Measurements from ENCODE around the gene TENT5A.

TENT5A gene

GRCh38 chr6:81762606-81763005, 10.1 kb upstream of the TENT5A start:
- Histone ChIP-seq H3F3A (ENCODE audit: insufficient read depth, low read length) (no peaks in the 10 kb centered on the region), H3K79me2 (ENCODE audit: low read length) (no peaks in the 10 kb centered on the region), H3K9ac (ENCODE audit: low read length) (no peak overlapping the region), H3K4me3 (ENCODE audit: low read length) (no peak overlapping the region), H2AFZ (ENCODE audit: low read length) (no peak overlapping the region), H3K27me3 (replicated peaks; ENCODE audit: insufficient read depth, low read length) (no peaks in the 10 kb centered on the region), H3K36me3 (replicated peaks; ENCODE audit: insufficient read depth, low read length) (no peaks in the 10 kb centered on the region), H3K27ac (ENCODE audit: low read length) (no peak overlapping the region), H3K4me2 (ENCODE audit: low read depth, low read length) (no peak overlapping the region), H3K4me1 (ENCODE audit: low read length) (no peaks in the 10 kb centered on the region), H3K9me3 (replicated peaks; ENCODE audit: insufficient read depth, low read length) (no peaks in the 10 kb centered on the region), H4K20me1 (ENCODE audit: insufficient read depth, low read length) (no peaks in the 10 kb centered on the region), H3K9me2 (replicated peaks; ENCODE audit: insufficient read depth, low read length) (no peaks in the 10 kb centered on the region)
- TF ChIP-seq EZH2phosphoT487 (IDR thresholded peaks at IDR 0.05; ENCODE audit: low read length) (no peak), EZH2 (optimal IDR thresholded peaks at IDR 0.05; ENCODE audit: low read depth, low read length) (no peak), CTCF (IDR thresholded peaks at IDR 0.05; ENCODE audit: low read length) (no peak)
- DNase-seq, result no peak

GRCh38 chr6:81762132-81762531, 9.7 kb upstream of the TENT5A start:
- TF ChIP-seq EZH2phosphoT487 (IDR thresholded peaks at IDR 0.05; ENCODE audit: low read length), result no peak
- no peak for TF ChIP-seq CTCF (IDR thresholded peaks at IDR 0.05; ENCODE audit: low read length)
- TF ChIP-seq EZH2 (optimal IDR thresholded peaks at IDR 0.05; ENCODE audit: low read depth, low read length), result no peak
- H3K4me3 ChIP-seq (ENCODE audit: low read length), result no peak overlapping the region
- H3K36me3 ChIP-seq (replicated peaks; ENCODE audit: insufficient read depth, low read length), result no peaks in the 10 kb centered on the region
- no peak overlapping the region for H2AFZ ChIP-seq (ENCODE audit: low read length)
- H4K20me1 ChIP-seq (ENCODE audit: insufficient read depth, low read length), result no peaks in the 10 kb centered on the region
- H3K9ac ChIP-seq (ENCODE audit: low read length), result no peak overlapping the region
- no peak overlapping the region for H3K27ac ChIP-seq (ENCODE audit: low read length)
- no peaks in the 10 kb centered on the region for H3K9me3 ChIP-seq (replicated peaks; ENCODE audit: insufficient read depth, low read length)
- H3F3A ChIP-seq (ENCODE audit: insufficient read depth, low read length), result no peaks in the 10 kb centered on the region
- no peak for DNase-seq
- H3K4me1 ChIP-seq (ENCODE audit: low read length), result no peaks in the 10 kb centered on the region
- no peaks in the 10 kb centered on the region for H3K27me3 ChIP-seq (replicated peaks; ENCODE audit: insufficient read depth, low read length)
- no peaks in the 10 kb centered on the region for H3K79me2 ChIP-seq (ENCODE audit: low read length)
- H3K4me2 ChIP-seq (ENCODE audit: low read depth, low read length), result no peak overlapping the region
- H3K9me2 ChIP-seq (replicated peaks; ENCODE audit: insufficient read depth, low read length), result no peaks in the 10 kb centered on the region

GRCh38 chr6:81761197-81761596, 8.7 kb upstream of the TENT5A start:
- Histone ChIP-seq H3F3A (ENCODE audit: insufficient read depth, low read length) (no peaks in the 10 kb centered on the region), H3K4me3 (ENCODE audit: low read length) (no peak overlapping the region), H4K20me1 (ENCODE audit: insufficient read depth, low read length) (no peaks in the 10 kb centered on the region), H3K9me2 (replicated peaks; ENCODE audit: insufficient read depth, low read length) (no peaks in the 10 kb centered on the region), H3K4me1 (ENCODE audit: low read length) (no peaks in the 10 kb centered on the region), H3K4me2 (ENCODE audit: low read depth, low read length) (no peak overlapping the region), H2AFZ (ENCODE audit: low read length) (no peak overlapping the region), H3K9ac (ENCODE audit: low read length) (no peak overlapping the region), H3K36me3 (replicated peaks; ENCODE audit: insufficient read depth, low read length) (no peaks in the 10 kb centered on the region), H3K27ac (ENCODE audit: low read length) (no peak overlapping the region), H3K9me3 (replicated peaks; ENCODE audit: insufficient read depth, low read length) (no peaks in the 10 kb centered on the region), H3K79me2 (ENCODE audit: low read length) (no peaks in the 10 kb centered on the region), H3K27me3 (replicated peaks; ENCODE audit: insufficient read depth, low read length) (no peaks in the 10 kb centered on the region)
- no peak for TF ChIP-seq EZH2phosphoT487 (IDR thresholded peaks at IDR 0.05; ENCODE audit: low read length)
- TF ChIP-seq EZH2 (optimal IDR thresholded peaks at IDR 0.05; ENCODE audit: low read depth, low read length), result no peak
- no peak for TF ChIP-seq CTCF (IDR thresholded peaks at IDR 0.05; ENCODE audit: low read length)
- DNase-seq, result no peak
